Neural cell (in vitro differentiated cells): Measurements from ENCODE around the gene HS3ST5. TPM values are rescaled to one million over a fixed set of nuclear protein-coding genes. Genes with fewer than 3 reads are reported as not detected.

Experiments
- H2AFZ ChIP-seq: fragments of 200-600, 300-800 bp; sonication (generic), shearing (Covaris generic); 2 replicates; pipeline ENCODE4 v1.6.0; 2014; ENCODE audit warnings: low read depth, mild to moderate bottlenecking, antibody characterized with exemption, low read length, moderate library complexity
- H3F3A ChIP-seq: fragments of 200-600 bp; shearing (Covaris generic); 2 replicates; pipeline ENCODE4 v1.6.1; 2016; ENCODE audit warnings: mild to moderate bottlenecking, moderate library complexity, mixed read lengths, antibody characterized with exemption, low read length; ENCODE audit not compliant: insufficient read depth, poor library complexity, severe bottlenecking
- H3K27ac ChIP-seq: fragments of 200-600, 300-800 bp; sonication (generic), shearing (Covaris generic); 2 replicates; pipeline ENCODE4 v1.5.1; 2014; ENCODE audit warnings: mild to moderate bottlenecking, low read length, moderate library complexity
- H3K27me3 ChIP-seq: fragments of 300-800, 200-600 bp; sonication (generic), shearing (Covaris generic); 2 replicates; pipeline ENCODE4 v1.6.0; 2014; ENCODE audit warnings: mild to moderate bottlenecking, low read depth, low read length, moderate library complexity; ENCODE audit not compliant: insufficient read depth
- H3K36me3 ChIP-seq: fragments of 300-800, 200-600 bp; sonication (generic), shearing (Covaris generic); 2 replicates; pipeline ENCODE4 v1.5.1; 2014; ENCODE audit warnings: mild to moderate bottlenecking, antibody characterized with exemption, low read length, moderate library complexity; ENCODE audit not compliant: insufficient read depth
- H3K4me2 ChIP-seq: fragments of 300-800, 200-600 bp; sonication (generic), shearing (Covaris generic); 2 replicates; pipeline ENCODE4 v1.6.0; 2014; ENCODE audit warnings: mild to moderate bottlenecking, low read length
- H3K4me3 ChIP-seq: fragments of 300-800, 200-600 bp; sonication (generic), shearing (Covaris generic); 2 replicates; pipeline ENCODE4 v1.5.1; 2014; ENCODE audit warnings: mild to moderate bottlenecking, low read length, moderate library complexity
- H3K79me2 ChIP-seq: fragments of 200-600 bp; shearing (Covaris generic); replicated peaks from 2 replicates; pipeline ENCODE4 v1.6.0; 2014; ENCODE audit warnings: mild to moderate bottlenecking, low read length, moderate library complexity; ENCODE audit not compliant: insufficient read depth
- H3K9ac ChIP-seq: fragments of 300-800, 200-600 bp; sonication (generic), shearing (Covaris generic); 2 replicates; pipeline ENCODE4 v1.6.1; 2016; ENCODE audit warnings: mild to moderate bottlenecking, low read length, mixed read lengths
- H3K9me2 ChIP-seq: fragments of 200-600 bp; shearing (Covaris generic); 2 replicates; pipeline ENCODE4 v1.6.1; 2016; ENCODE audit warnings: mild to moderate bottlenecking, low read length, mixed read lengths; ENCODE audit not compliant: insufficient read depth
- H3K9me3 ChIP-seq: fragments of 200-600, 300-800 bp; sonication (generic), shearing (Covaris generic); 2 replicates; pipeline ENCODE4 v1.6.1; 2016; ENCODE audit warnings: mild to moderate bottlenecking, mixed run types, low read length, moderate library complexity, mixed read lengths
- H4K20me1 ChIP-seq: fragments of 200-600 bp; shearing (Covaris generic); 2 replicates; pipeline ENCODE4 v1.6.1; 2016; ENCODE audit warnings: mild to moderate bottlenecking, mixed run types; ENCODE audit not compliant: insufficient read depth
- CTCF ChIP-seq: fragments of 450-650 bp; IDR thresholded peaks from 2 replicates; pipeline ENCODE4 v1.5.1; 2014; ENCODE audit warnings: antibody characterized with exemption, mild to moderate bottlenecking, moderate library complexity; ENCODE audit not compliant: poor library complexity, severe bottlenecking
- EP300 ChIP-seq: fragments of 450-650 bp; conservative IDR thresholded peaks from 2 replicates; pipeline ENCODE4 v1.6.1; 2014; ENCODE audit warnings: antibody characterized with exemption, mild to moderate bottlenecking, moderate library complexity; ENCODE audit not compliant: poor library complexity, severe bottlenecking
- EZH2 ChIP-seq: fragments of 200-600, 300-800 bp; shearing (Covaris generic), sonication (generic); IDR thresholded peaks from 2 replicates; pipeline ENCODE4 v1.6.1; 2014; ENCODE audit warnings: antibody characterized with exemption, low read length, borderline replicate concordance, mild to moderate bottlenecking; ENCODE audit not compliant: insufficient read depth, poor library complexity, severe bottlenecking
- MXI1 ChIP-seq: fragments of 450-650 bp; conservative IDR thresholded peaks from 2 replicates; pipeline ENCODE4 v1.6.1; 2014; ENCODE audit warnings: antibody characterized with exemption, mild to moderate bottlenecking; ENCODE audit not compliant: poor library complexity, severe bottlenecking
- POLR2AphosphoS5 ChIP-seq: IDR thresholded peaks from 2 replicates; pipeline ENCODE4 v1.6.1; 2012
- RAD21 ChIP-seq: fragments of 450-650 bp; conservative IDR thresholded peaks from 2 replicates; pipeline ENCODE4 v1.6.1; 2014; ENCODE audit warnings: antibody characterized with exemption, mild to moderate bottlenecking, moderate library complexity
- REST ChIP-seq: IDR thresholded peaks from 2 replicates; pipeline ENCODE4 v1.6.1; 2012; ENCODE audit warnings: borderline replicate concordance
- SMC3 ChIP-seq: fragments of 450-650 bp; conservative IDR thresholded peaks from 2 replicates; pipeline ENCODE4 v1.6.1; 2014; ENCODE audit warnings: antibody characterized with exemption, mild to moderate bottlenecking, moderate library complexity; ENCODE audit not compliant: poor library complexity
- polyA plus RNA-seq: library from polyadenylated mRNA; depleted of rRNA; stranded (reverse); fragments of >200 nt; gene quantifications from 2 replicates; pipeline ENCODE4 v1.2.3, GENCODE V29; 2014

The HS3ST5 gene
- polyA plus RNA-seq, 1 donor from 2014 or later = not detected

- H3K4me2 ChIP-seq = no peak overlapping the region
- H2AFZ ChIP-seq = no peak overlapping the region
- H3K27me3 ChIP-seq = no peaks in the 10 kb centered on the region
- H3K27ac ChIP-seq = no peak overlapping the region
- no peaks in the 10 kb centered on the region for H3K9me2 ChIP-seq
- no peaks in the 10 kb centered on the region for H3F3A ChIP-seq
- no peak for TF ChIP-seq EP300
- no peaks in the 10 kb centered on the region for H4K20me1 ChIP-seq
- H3K36me3 ChIP-seq = no peaks in the 10 kb centered on the region
- no peak overlapping the region for H3K9ac ChIP-seq
- no peaks in the 10 kb centered on the region for H3K79me2 ChIP-seq
- no peak overlapping the region for H3K4me3 ChIP-seq
- H3K9me3 ChIP-seq = no peaks in the 10 kb centered on the region
Measured at GRCh38 chr6:114280239-114280982, 62.4 kb downstream of the HS3ST5 start.

GRCh38 chr6:114277220-114277619 lies 65.6 kb downstream of the HS3ST5 start:
- H4K20me1 ChIP-seq = no peaks in the 10 kb centered on the region
- no peaks in the 10 kb centered on the region for H3K36me3 ChIP-seq
- H3K27ac ChIP-seq = no peak overlapping the region
- H3K27me3 ChIP-seq = no peaks in the 10 kb centered on the region
- no peak overlapping the region for H2AFZ ChIP-seq
- TF ChIP-seq EP300 (no peak), MXI1 (no peak), EZH2 (no peak), REST (no peak), POLR2AphosphoS5 (no peak), SMC3 (no peak)
- no peak overlapping the region for H3K4me3 ChIP-seq
- H3K9me3 ChIP-seq = no peaks in the 10 kb centered on the region
- no peaks in the 10 kb centered on the region for H3F3A ChIP-seq
- no peaks in the 10 kb centered on the region for H3K79me2 ChIP-seq
- no peak overlapping the region for H3K9ac ChIP-seq
- H3K4me2 ChIP-seq = no peak overlapping the region
- H3K9me2 ChIP-seq = no peaks in the 10 kb centered on the region

GRCh38 chr6:114276783-114277182 lies 66.0 kb downstream of the HS3ST5 start:
- no peaks in the 10 kb centered on the region for H3K9me2 ChIP-seq
- H3K4me3 ChIP-seq = no peak overlapping the region
- no peaks in the 10 kb centered on the region for H3K9me3 ChIP-seq
- no peaks in the 10 kb centered on the region for H3K79me2 ChIP-seq
- no peaks in the 10 kb centered on the region for H3K36me3 ChIP-seq
- no peaks in the 10 kb centered on the region for H3K27me3 ChIP-seq
- no peaks in the 10 kb centered on the region for H4K20me1 ChIP-seq
- no peak overlapping the region for H3K4me2 ChIP-seq
- no peak for TF ChIP-seq CTCF
- no peak for TF ChIP-seq RAD21
- TF ChIP-seq EP300 = no peak
- TF ChIP-seq SMC3 = no peak
- no peak overlapping the region for H2AFZ ChIP-seq
- H3K9ac ChIP-seq = no peak overlapping the region
- H3K27ac ChIP-seq = no peak overlapping the region
- H3F3A ChIP-seq = no peaks in the 10 kb centered on the region
